DMS 273 (cell line): Measurements from ENCODE around the gene AMPH.

ENCODE experiments used
- DNase-seq: peaks from one replicate; lab custom pipeline; 2025; ENCODE audit not compliant: unreplicated experiment; lab: John Stamatoyannopoulos, UW

The AMPH gene

DNA sequence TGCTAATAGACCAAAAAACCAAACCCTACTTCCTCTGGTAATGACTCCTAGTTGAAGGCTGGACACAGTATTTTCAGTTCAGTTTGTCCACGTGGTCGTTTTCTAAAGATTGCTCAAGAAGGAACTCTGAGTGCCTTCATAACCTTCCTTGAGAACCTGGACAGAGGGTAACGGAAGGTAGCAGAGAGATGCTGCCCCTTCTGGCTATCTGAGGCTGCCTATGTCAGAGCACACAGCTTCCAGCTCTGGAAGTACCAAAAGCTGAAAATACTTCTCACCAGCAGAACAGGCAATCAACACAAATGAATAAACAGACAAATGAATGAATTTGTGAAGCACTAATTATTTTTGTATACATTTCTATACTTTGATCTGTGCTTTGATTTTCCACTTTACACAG lies 85.2 kb downstream of the AMPH start:
- no peak for DNase-seq

DNA sequence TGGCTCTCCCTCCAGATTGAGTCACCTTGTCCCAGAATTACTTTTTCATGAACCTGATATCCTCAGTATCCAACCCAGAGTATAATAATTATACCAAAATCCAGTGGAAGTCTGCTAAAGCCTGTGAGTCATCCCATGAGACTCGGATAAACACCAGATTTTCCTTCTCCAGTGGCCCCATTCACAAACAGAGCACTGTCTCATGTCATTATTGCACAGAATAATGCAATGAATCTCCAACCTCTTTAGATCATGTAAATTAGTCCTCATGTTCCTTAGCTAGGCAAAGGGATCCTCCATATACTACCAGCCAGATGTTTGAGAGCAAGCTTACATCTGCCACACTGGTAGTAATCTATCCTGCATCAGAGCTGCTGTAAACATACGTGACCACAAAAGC lies 89.0 kb downstream of the AMPH start:
- DNase-seq, result peak; percentile 34

- DNase-seq, result no peak
Measured at GRCh38 chr7:38541440-38541839, 89.7 kb downstream of the AMPH start.

DNA sequence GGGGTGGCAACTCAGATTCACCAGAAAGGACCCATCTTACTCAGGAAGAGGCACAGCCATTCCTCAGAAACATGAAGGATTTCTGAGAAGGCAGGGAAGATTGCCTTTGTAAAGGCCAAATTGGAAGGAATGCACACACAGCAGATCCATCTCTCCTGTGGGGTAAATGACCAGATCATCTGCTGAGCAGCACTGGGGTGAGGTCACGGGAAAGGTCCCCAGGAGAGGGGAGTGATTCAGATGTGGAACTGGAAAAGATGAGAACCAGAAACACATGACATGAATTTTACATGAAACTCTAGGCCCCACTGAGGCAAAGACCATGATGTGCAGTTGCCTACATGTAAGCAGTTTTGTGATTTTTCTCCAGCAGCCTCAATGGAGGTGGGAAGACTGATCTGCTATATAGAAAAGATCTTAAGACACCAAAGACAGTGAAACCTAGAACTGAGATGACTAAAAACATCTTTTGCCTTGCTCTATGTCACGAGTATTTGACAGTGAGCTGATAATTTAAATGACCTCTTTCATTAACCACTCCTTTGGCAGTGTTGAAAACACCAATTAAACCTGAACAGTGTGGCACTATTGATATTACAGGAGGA lies 91.6 kb downstream of the AMPH start:
- DNase-seq, result no peak

DNA sequence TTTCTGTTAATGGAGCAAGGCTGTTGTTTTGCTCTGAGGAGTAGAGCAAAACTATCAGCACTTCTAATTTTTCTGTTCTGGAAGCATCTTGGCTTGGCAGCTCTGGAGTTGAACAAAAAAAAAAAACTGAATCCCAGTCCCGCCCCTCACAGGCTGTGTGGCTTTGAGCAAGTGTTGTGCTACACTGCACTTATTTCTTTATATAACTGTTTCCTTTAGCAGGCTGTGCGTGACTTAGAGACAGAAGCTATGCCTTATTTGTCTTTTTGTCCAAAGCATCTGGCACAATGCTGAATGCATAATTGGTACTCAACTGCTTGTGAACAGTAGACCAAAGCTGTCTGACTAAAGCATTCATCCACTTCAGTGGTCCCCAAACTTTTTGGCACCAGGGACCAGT lies 96.1 kb downstream of the AMPH start:
- DNase-seq, result no peak

DNA sequence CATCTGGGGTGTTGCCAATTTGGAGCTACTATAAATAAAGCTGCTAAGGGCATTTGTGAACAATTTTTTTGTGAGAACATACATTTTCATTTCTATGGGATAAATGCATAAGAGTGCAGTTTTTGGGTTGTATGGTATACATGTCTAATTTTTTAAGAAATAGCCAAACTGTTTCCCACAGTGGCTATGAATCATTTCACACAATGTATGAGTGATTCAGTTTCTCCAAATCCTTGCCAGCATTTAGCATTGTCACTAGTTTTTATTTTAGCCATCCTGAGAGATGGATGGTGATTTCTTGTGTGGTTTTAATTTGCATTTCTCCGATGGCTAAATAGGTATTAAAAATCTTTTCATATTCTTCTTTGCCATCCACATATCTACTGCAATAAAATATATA lies 105.3 kb downstream of the AMPH start:
- no peak for DNase-seq

- no peak for DNase-seq
Measured at GRCh38 chr7:38524786-38525185, 106.4 kb downstream of the AMPH start.

- no peak for DNase-seq
Measured at GRCh38 chr7:38520741-38521140, 110.4 kb downstream of the AMPH start.

DNA sequence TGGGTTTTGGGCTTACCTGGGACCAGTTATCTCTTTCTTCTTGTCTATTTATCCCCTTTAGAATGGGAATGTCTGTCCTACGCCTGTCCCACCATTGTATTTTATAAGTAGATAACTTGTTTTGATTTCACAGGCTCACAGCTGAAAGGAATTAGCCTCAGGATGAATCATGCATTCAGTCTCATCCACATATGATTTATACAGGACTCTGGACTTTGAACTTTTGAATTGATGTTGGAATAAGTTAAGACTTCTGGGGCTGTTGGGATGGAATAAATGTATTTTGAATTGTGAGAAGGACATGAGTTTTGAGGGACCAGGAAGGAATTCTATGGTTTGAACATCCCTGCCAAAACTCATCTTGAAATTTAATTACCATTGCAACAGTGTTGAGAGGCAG lies 112.6 kb downstream of the AMPH start:
- DNase-seq, result no peak

DNA sequence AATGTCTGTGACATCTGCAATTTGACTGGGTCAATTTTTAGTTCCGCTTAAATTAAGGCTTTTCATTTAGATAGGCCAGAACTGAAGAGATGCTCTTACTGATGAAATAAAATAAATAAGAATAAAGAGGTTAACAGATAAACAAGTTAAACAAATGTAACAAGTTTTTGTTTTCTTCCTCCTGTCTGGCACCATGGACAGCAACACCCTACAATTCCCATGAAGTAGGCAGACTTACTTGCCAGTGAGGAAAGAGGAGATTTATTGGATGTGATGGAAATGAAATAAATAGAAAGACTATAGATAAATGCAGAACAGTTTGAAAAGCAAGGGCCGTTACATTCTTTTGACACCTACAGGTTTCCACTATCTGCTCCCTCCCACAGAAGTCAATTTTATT lies 118.5 kb downstream of the AMPH start:
- DNase-seq, result no peak

GRCh38 chr7:38512291-38512690 lies 118.9 kb downstream of the AMPH start:
- DNase-seq, result no peak

- no peak for DNase-seq
Measured at GRCh38 chr7:38507384-38507783, 123.8 kb downstream of the AMPH start.

GRCh38 chr7:38506756-38507155 lies 124.4 kb downstream of the AMPH start:
- DNase-seq, result no peak

GRCh38 chr7:38506004-38506403 lies 125.2 kb downstream of the AMPH start:
- DNase-seq, result no peak

DNA sequence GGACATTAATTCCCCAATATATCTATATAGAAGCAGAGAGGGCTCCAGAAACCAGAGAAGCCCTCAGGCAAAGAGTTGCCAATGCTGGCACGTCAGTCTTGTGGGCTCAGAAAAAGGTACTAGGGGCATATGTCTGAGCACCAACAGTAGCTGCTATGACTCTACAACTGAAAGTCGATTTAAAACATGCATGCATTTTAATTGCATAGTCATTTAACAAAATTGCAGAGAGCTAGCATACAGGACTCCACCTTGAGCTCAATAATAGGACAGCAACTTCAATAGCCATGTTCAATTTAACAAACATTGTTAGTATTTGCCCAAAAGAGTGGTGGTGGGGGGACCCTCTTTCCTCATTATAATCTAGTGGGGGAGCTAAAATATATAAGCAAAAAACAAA lies 126.5 kb downstream of the AMPH start:
- DNase-seq, result no peak

- no peak for DNase-seq
Measured at GRCh38 chr7:38502848-38503247, 128.3 kb downstream of the AMPH start.

- DNase-seq, result no peak
Measured at GRCh38 chr7:38502289-38502688, 128.9 kb downstream of the AMPH start.

GRCh38 chr7:38492010-38492409 lies 139.2 kb downstream of the AMPH start:
- no peak for DNase-seq

GRCh38 chr7:38482521-38482920 lies 148.7 kb downstream of the AMPH start:
- no peak for DNase-seq

GRCh38 chr7:38481401-38481800 lies 149.8 kb downstream of the AMPH start:
- DNase-seq, result no peak

GRCh38 chr7:38478404-38478803 lies 152.8 kb downstream of the AMPH start:
- DNase-seq, result no peak

GRCh38 chr7:38477333-38477732 lies 153.8 kb downstream of the AMPH start:
- DNase-seq, result no peak

DNA sequence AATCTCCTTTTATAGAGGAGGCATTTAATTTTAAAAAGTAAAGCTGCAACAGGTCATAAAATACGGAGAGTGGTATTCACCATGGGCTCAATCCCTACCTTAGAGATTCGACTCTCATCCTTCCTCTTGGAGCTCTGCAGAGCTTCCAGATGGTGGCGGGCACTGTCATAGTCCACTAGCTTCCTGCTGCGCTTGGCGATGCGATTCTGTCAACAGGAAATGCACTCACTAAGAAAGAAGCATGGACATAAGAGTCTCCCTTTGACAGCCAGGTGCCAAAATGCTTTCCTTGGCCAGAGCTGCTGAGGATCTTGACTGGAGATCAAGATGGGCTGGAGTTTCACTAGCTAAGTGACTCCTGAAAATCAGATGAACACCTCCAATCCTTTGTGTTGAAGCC lies 154.4 kb downstream of the AMPH start:
- DNase-seq, result no peak

GRCh38 chr7:38465956-38466355 lies 165.2 kb downstream of the AMPH start:
- no peak for DNase-seq
